ENCODE measurements around the gene FKBP8. TPM values are rescaled to one million over a fixed set of nuclear protein-coding genes. Genes with fewer than 3 reads are reported as not detected.

FKBP8 gene
- total RNA-seq, 1 experiment from 2014 or later, result 231 TPM

- intact Hi-C loops (cut with micrococcal nuclease; ENCODE audit: unreplicated experiment), result no loop called here
- Histone ChIP-seq H3K9me2 (ENCODE audit: insufficient read depth) (no peaks in the 10 kb centered on the region), H3K36me3 (ENCODE audit: low read depth) (no peaks in the 10 kb centered on the region), H3K4me1 (replicated peaks; ENCODE audit: insufficient read depth) (peaks cover 39% of the 10 kb centered on the region), H3K9me3 (ENCODE audit: insufficient read depth, low read depth) (no peaks in the 10 kb centered on the region), H2AFZ (no peak overlapping the region), H3K27ac (no peak overlapping the region), H3K79me2 (ENCODE audit: low read depth) (peaks cover 97% of the 10 kb centered on the region), H3K4me2 (no peak overlapping the region), H3K4me3 (no peak overlapping the region), H4K20me1 (ENCODE audit: insufficient read depth) (peaks cover 97% of the 10 kb centered on the region), H3F3A (ENCODE audit: insufficient read depth, low read depth) (peaks cover 15% of the 10 kb centered on the region), H3K27me3 (ENCODE audit: insufficient read depth, low read depth) (no peaks in the 10 kb centered on the region)
- CTCF ChIA-PET, result no interaction called here
- POLR2A ChIA-PET (ENCODE audit: unreplicated experiment), result no interaction called here
- DNase-seq, result no peak
- TF ChIP-seq, protein P1, sequence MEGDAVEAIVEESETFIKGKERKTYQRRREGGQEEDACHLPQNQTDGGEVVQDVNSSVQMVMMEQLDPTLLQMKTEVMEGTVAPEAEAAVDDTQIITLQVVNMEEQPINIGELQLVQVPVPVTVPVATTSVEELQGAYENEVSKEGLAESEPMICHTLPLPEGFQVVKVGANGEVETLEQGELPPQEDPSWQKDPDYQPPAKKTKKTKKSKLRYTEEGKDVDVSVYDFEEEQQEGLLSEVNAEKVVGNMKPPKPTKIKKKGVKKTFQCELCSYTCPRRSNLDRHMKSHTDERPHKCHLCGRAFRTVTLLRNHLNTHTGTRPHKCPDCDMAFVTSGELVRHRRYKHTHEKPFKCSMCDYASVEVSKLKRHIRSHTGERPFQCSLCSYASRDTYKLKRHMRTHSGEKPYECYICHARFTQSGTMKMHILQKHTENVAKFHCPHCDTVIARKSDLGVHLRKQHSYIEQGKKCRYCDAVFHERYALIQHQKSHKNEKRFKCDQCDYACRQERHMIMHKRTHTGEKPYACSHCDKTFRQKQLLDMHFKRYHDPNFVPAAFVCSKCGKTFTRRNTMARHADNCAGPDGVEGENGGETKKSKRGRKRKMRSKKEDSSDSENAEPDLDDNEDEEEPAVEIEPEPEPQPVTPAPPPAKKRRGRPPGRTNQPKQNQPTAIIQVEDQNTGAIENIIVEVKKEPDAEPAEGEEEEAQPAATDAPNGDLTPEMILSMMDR (conservative IDR thresholded peaks at IDR 0.05), result no peak
- TF ChIP-seq EZH2 (IDR thresholded peaks at IDR 0.05; ENCODE audit: low read depth), result no peak
- no TSS peak for BruUV-seq (replicated peaks)
Measured at GRCh38 chr19:18510216-18510615, 33.2 kb downstream of the FKBP8 start.

DNA sequence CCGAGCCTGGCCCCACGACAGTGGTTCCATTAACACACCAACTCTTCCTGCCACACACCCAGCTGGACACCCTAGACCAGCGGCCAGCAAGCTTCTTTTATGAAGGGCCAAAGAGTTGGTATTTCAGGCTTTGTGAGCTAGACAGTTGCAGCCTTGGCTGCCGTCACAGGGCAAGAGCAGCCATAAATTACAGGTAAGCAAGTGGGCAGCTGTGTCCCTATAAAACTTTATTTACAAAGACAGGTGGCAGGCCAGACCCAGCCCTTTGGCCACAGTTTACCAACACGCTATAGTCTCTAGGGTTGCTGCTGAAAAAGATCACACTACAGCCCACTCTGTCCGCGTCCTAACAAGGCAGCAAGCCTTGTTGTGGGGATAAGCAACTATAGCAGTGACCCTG is 34.8 kb downstream of the FKBP8 start:
- Histone ChIP-seq H3K4me3 (no peak overlapping the region), H3K27me3 (ENCODE audit: insufficient read depth, low read depth) (no peaks in the 10 kb centered on the region), H3K36me3 (ENCODE audit: low read depth) (no peaks in the 10 kb centered on the region), H3F3A (ENCODE audit: insufficient read depth, low read depth) (no peaks in the 10 kb centered on the region), H3K4me2 (no peak overlapping the region), H3K27ac (no peak overlapping the region), H3K9me2 (ENCODE audit: insufficient read depth) (no peaks in the 10 kb centered on the region), H3K4me1 (replicated peaks; ENCODE audit: insufficient read depth) (peaks cover 25% of the 10 kb centered on the region), H3K9me3 (ENCODE audit: insufficient read depth, low read depth) (no peaks in the 10 kb centered on the region), H2AFZ (no peak overlapping the region), H4K20me1 (ENCODE audit: insufficient read depth) (peaks cover 98% of the 10 kb centered on the region), H3K79me2 (ENCODE audit: low read depth) (peaks cover 100% of the 10 kb centered on the region)
- ChIA-PET CTCF (no interaction called here), POLR2A (ENCODE audit: unreplicated experiment) (no interaction called here)
- intact Hi-C loops (cut with micrococcal nuclease; ENCODE audit: unreplicated experiment), result no loop called here
- TF ChIP-seq, protein P1 (conservative IDR thresholded peaks at IDR 0.05), result no peak
- TF ChIP-seq EZH2 (IDR thresholded peaks at IDR 0.05; ENCODE audit: low read depth), result no peak
- no TSS peak for BruUV-seq (replicated peaks)
- no peak for DNase-seq

- H3K4me2 ChIP-seq, result no peak overlapping the region
- BruUV-seq (replicated peaks), result no TSS peak
Measured at GRCh38 chr19:18507727-18508440, 35.5 kb downstream of the FKBP8 start.

More at GRCh38 chr19:18507727-18508440, 35.5 kb downstream of the FKBP8 start:
- no peaks in the 10 kb centered on the region for H3K9me2 ChIP-seq (ENCODE audit: insufficient read depth)
- intact Hi-C loops (cut with micrococcal nuclease; ENCODE audit: unreplicated experiment), result no loop called here
- no peaks in the 10 kb centered on the region for H3K36me3 ChIP-seq (ENCODE audit: low read depth)
- H3F3A ChIP-seq (ENCODE audit: insufficient read depth, low read depth), result no peaks in the 10 kb centered on the region; the same call in 1 of the 2 replicates
- H3K4me1 ChIP-seq (replicated peaks; ENCODE audit: insufficient read depth), result peaks cover 18% of the 10 kb centered on the region
- ChIA-PET POLR2A (ENCODE audit: unreplicated experiment) (no interaction called here), CTCF (interaction anchor here (1.0 kb wide), 1 partner anchor 13 kb away, joined by 3 read pairs; no protein-coding TSS in a partner anchor)
- peaks cover 98% of the 10 kb centered on the region for H4K20me1 ChIP-seq (ENCODE audit: insufficient read depth)
- H3K9me3 ChIP-seq (ENCODE audit: insufficient read depth, low read depth), result no peaks in the 10 kb centered on the region
- H3K27me3 ChIP-seq (ENCODE audit: insufficient read depth, low read depth), result no peaks in the 10 kb centered on the region
- TF ChIP-seq EZH2 (IDR thresholded peaks at IDR 0.05; ENCODE audit: low read depth), result no peak
- TF ChIP-seq, protein P1 (conservative IDR thresholded peaks at IDR 0.05), result no peak
- peaks cover 98% of the 10 kb centered on the region for H3K79me2 ChIP-seq (ENCODE audit: low read depth)
- no peak overlapping the region for H3K4me3 ChIP-seq
- DNase-seq, result no peak
- H3K27ac ChIP-seq, result no peak overlapping the region
- H2AFZ ChIP-seq, result no peak overlapping the region
